Erythroblast (primary cell): ENCODE measurements around the gene EEFSEC.

Experiments used
- GATA1 ChIP-seq: IDR thresholded peaks from 2 replicates; pipeline ENCODE4 v1.6.1; 2011; ENCODE audit warnings: low read depth, mild to moderate bottlenecking, control low read depth, low read length, moderate library complexity
- POLR2A ChIP-seq: IDR thresholded peaks from 2 replicates; pipeline ENCODE4 v1.6.1; 2011; ENCODE audit warnings: mild to moderate bottlenecking, low read length

DNA sequence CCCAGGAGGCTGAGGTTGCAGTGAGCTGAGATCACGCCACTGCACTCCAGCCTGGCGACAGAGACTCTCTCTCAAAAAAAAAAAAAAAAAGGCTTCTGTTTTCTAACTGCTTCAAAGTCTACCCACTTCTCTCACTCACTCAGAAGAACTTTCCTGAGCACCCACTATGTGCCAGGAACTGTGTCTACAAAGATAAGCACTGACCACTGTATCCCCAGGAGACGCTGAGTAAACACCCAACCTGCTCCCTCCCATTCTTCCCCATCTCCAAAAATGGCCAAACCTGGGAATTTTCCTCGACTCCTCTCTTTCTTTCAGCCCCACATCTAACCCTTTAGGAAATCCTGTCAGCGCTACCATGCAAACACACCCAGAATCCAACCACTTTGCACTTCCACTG, 42.1 kb upstream of the EEFSEC start:
- TF ChIP-seq POLR2A (no peak), GATA1 (no peak)
